WTC11 (cell line): ENCODE data around the gene EAPP. TPM values are rescaled to one million over a fixed set of nuclear protein-coding genes. Genes with fewer than 3 reads are reported as not detected.

Source experiments
- ATAC-seq: fragments of 200-7000 bp; cut with Tn5 transposase; 2 replicates; pipeline ENCODE4 v1.10.0; 2021; ENCODE audit warnings: mild to moderate bottlenecking, moderate library complexity
- CTCF ChIA-PET: fragments of 300-600 bp; sonication (Branson Sonifier 250); formaldehyde crosslinking; loops from one replicate; lab custom pipeline; 2021; ENCODE audit warnings: antibody characterized with exemption; lab: Charles Lee
- POLR2A ChIA-PET: fragments of 350-600 bp; sonication (Branson Sonifier 250); formaldehyde crosslinking; loops from one replicate; lab custom pipeline; 2021; ENCODE audit warnings: antibody characterized with exemption; lab: Charles Lee
- DNase-seq: peaks from one replicate; pipeline ENCODE4 v3.0.0; 2021; ENCODE audit warnings: low spot score
- H3K27ac Mint-ChIP-seq: 2 replicates; pipeline ENCODE4 v1.8.0; 2021; ENCODE audit warnings: mixed read lengths
- H3K27me3 Mint-ChIP-seq: 2 replicates; pipeline ENCODE4 v1.8.0; 2021; ENCODE audit warnings: low read depth, mild to moderate bottlenecking, moderate library complexity, mixed read lengths
- H3K36me3 Mint-ChIP-seq: 2 replicates; pipeline ENCODE4 v1.8.0; 2021; ENCODE audit warnings: mixed read lengths
- H3K4me1 Mint-ChIP-seq: 2 replicates; pipeline ENCODE4 v1.8.0; 2022; ENCODE audit warnings: mixed read lengths
- H3K4me3 Mint-ChIP-seq: 2 replicates; pipeline ENCODE4 v1.8.0; 2021; ENCODE audit warnings: mild to moderate bottlenecking, moderate library complexity, mixed read lengths
- H3K9me3 Mint-ChIP-seq: 2 replicates; pipeline ENCODE4 v1.8.0; 2021; ENCODE audit warnings: mixed read lengths
- NR2C2 ChIP-seq: sonication (generic); formaldehyde crosslinking; IDR thresholded peaks from 2 replicates; pipeline ENCODE4 v1.8.0; 2022; ENCODE audit warnings: mild to moderate bottlenecking, missing genetic modification reagents
- PREB ChIP-seq: sonication (generic); formaldehyde crosslinking; IDR thresholded peaks from 2 replicates; pipeline ENCODE4 v1.8.1; 2022; ENCODE audit warnings: mild to moderate bottlenecking, missing genetic modification reagents, moderate library complexity, borderline replicate concordance
- ZNF138 ChIP-seq: sonication (generic); formaldehyde crosslinking; conservative IDR thresholded peaks from 2 replicates; pipeline ENCODE4 v1.8.1; 2022; ENCODE audit warnings: mild to moderate bottlenecking, moderate library complexity, missing genetic modification reagents
- ZNF396 ChIP-seq: fragments of 250-450 bp; sonication (Bioruptor Pico); IDR thresholded peaks from 2 replicates; pipeline ENCODE4 v1.8.0; 2021; ENCODE audit warnings: mild to moderate bottlenecking, moderate library complexity, borderline replicate concordance
- ZNF423 ChIP-seq: fragments of 250-450 bp; sonication (Bioruptor Pico); IDR thresholded peaks from 2 replicates; pipeline ENCODE4 v2.1.2; 2022; ENCODE audit warnings: mild to moderate bottlenecking, moderate library complexity
- total RNA-seq: library from RNA; stranded (reverse); gene quantifications from 3 replicates; pipeline ENCODE4 v1.2.3, GENCODE V29; 2021
- TF ChIP-seq, protein P1 (sequence below): sonication (generic); formaldehyde crosslinking; IDR thresholded peaks from 2 replicates; pipeline ENCODE4 v1.8.0; 2022; ENCODE audit warnings: mild to moderate bottlenecking, missing genetic modification reagents
- TF ChIP-seq, protein P2 (sequence below): sonication (generic); formaldehyde crosslinking; IDR thresholded peaks from 2 replicates; pipeline ENCODE4 v1.8.0; 2023; ENCODE audit warnings: missing genetic modification reagents, mild to moderate bottlenecking, borderline replicate concordance
- TF ChIP-seq, protein P3 (sequence below): fragments of 250-450 bp; sonication (Bioruptor Pico); IDR thresholded peaks from 2 replicates; pipeline ENCODE4 v2.1.2; 2022; ENCODE audit warnings: mild to moderate bottlenecking, moderate library complexity
- TF ChIP-seq, protein P4 (sequence below): sonication (generic); formaldehyde crosslinking; IDR thresholded peaks from 2 replicates; pipeline ENCODE4 v1.8.1; 2022; ENCODE audit warnings: mild to moderate bottlenecking, moderate library complexity, missing genetic modification reagents
- TF ChIP-seq, protein P5 (sequence below): sonication (generic); formaldehyde crosslinking; IDR thresholded peaks from 2 replicates; pipeline ENCODE4 v1.8.1; 2023; ENCODE audit warnings: mild to moderate bottlenecking, moderate library complexity, missing genetic modification reagents
- TF ChIP-seq, protein P6 (sequence below): sonication (generic); formaldehyde crosslinking; IDR thresholded peaks from 2 replicates; pipeline ENCODE4 v1.8.1; 2023; ENCODE audit warnings: mild to moderate bottlenecking, missing genetic modification reagents

Gene EAPP
- total RNA-seq, 1 experiment from 2014 or later: 24.9 TPM

- TF ChIP-seq, protein P1, sequence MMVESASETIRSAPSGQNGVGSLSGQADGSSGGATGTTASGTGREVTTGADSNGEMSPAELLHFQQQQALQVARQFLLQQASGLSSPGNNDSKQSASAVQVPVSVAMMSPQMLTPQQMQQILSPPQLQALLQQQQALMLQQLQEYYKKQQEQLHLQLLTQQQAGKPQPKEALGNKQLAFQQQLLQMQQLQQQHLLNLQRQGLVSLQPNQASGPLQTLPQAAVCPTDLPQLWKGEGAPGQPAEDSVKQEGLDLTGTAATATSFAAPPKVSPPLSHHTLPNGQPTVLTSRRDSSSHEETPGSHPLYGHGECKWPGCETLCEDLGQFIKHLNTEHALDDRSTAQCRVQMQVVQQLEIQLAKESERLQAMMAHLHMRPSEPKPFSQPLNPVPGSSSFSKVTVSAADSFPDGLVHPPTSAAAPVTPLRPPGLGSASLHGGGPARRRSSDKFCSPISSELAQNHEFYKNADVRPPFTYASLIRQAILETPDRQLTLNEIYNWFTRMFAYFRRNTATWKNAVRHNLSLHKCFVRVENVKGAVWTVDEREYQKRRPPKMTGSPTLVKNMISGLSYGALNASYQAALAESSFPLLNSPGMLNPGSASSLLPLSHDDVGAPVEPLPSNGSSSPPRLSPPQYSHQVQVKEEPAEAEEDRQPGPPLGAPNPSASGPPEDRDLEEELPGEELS (CRISPR knock-in tag): no peak
- TF ChIP-seq, protein P2, sequence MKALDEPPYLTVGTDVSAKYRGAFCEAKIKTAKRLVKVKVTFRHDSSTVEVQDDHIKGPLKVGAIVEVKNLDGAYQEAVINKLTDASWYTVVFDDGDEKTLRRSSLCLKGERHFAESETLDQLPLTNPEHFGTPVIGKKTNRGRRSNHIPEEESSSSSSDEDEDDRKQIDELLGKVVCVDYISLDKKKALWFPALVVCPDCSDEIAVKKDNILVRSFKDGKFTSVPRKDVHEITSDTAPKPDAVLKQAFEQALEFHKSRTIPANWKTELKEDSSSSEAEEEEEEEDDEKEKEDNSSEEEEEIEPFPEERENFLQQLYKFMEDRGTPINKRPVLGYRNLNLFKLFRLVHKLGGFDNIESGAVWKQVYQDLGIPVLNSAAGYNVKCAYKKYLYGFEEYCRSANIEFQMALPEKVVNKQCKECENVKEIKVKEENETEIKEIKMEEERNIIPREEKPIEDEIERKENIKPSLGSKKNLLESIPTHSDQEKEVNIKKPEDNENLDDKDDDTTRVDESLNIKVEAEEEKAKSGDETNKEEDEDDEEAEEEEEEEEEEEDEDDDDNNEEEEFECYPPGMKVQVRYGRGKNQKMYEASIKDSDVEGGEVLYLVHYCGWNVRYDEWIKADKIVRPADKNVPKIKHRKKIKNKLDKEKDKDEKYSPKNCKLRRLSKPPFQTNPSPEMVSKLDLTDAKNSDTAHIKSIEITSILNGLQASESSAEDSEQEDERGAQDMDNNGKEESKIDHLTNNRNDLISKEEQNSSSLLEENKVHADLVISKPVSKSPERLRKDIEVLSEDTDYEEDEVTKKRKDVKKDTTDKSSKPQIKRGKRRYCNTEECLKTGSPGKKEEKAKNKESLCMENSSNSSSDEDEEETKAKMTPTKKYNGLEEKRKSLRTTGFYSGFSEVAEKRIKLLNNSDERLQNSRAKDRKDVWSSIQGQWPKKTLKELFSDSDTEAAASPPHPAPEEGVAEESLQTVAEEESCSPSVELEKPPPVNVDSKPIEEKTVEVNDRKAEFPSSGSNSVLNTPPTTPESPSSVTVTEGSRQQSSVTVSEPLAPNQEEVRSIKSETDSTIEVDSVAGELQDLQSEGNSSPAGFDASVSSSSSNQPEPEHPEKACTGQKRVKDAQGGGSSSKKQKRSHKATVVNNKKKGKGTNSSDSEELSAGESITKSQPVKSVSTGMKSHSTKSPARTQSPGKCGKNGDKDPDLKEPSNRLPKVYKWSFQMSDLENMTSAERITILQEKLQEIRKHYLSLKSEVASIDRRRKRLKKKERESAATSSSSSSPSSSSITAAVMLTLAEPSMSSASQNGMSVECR (CRISPR knock-in tag): peak; percentile 53; the same call in 1 of the 2 replicates
- TF ChIP-seq, protein P3, sequence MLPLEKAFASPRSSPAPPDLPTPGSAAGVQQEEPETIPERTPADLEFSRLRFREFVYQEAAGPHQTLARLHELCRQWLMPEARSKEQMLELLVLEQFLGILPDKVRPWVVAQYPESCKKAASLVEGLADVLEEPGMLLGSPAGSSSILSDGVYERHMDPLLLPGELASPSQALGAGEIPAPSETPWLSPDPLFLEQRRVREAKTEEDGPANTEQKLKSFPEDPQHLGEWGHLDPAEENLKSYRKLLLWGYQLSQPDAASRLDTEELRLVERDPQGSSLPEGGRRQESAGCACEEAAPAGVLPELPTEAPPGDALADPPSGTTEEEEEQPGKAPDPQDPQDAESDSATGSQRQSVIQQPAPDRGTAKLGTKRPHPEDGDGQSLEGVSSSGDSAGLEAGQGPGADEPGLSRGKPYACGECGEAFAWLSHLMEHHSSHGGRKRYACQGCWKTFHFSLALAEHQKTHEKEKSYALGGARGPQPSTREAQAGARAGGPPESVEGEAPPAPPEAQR (CRISPR knock-in tag): peak; percentile 70; the same call in 1 of the 2 replicates
- TF ChIP-seq, protein P4, sequence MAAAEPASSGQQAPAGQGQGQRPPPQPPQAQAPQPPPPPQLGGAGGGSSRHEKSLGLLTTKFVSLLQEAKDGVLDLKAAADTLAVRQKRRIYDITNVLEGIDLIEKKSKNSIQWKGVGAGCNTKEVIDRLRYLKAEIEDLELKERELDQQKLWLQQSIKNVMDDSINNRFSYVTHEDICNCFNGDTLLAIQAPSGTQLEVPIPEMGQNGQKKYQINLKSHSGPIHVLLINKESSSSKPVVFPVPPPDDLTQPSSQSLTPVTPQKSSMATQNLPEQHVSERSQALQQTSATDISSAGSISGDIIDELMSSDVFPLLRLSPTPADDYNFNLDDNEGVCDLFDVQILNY (CRISPR knock-in tag): 0 out of 2 replicates have a peak, but pooled peaks have one; percentile 61
- TF ChIP-seq, protein P5, sequence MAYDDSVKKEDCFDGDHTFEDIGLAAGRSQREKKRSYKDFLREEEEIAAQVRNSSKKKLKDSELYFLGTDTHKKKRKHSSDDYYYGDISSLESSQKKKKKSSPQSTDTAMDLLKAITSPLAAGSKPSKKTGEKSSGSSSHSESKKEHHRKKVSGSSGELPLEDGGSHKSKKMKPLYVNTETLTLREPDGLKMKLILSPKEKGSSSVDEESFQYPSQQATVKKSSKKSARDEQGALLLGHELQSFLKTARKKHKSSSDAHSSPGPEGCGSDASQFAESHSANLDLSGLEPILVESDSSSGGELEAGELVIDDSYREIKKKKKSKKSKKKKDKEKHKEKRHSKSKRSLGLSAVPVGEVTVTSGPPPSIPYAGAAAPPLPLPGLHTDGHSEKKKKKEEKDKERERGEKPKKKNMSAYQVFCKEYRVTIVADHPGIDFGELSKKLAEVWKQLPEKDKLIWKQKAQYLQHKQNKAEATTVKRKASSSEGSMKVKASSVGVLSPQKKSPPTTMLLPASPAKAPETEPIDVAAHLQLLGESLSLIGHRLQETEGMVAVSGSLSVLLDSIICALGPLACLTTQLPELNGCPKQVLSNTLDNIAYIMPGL (CRISPR knock-in tag): peak; percentile 75
- TF ChIP-seq, protein P6, sequence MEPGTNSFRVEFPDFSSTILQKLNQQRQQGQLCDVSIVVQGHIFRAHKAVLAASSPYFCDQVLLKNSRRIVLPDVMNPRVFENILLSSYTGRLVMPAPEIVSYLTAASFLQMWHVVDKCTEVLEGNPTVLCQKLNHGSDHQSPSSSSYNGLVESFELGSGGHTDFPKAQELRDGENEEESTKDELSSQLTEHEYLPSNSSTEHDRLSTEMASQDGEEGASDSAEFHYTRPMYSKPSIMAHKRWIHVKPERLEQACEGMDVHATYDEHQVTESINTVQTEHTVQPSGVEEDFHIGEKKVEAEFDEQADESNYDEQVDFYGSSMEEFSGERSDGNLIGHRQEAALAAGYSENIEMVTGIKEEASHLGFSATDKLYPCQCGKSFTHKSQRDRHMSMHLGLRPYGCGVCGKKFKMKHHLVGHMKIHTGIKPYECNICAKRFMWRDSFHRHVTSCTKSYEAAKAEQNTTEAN (CRISPR knock-in tag): no peak
- TF ChIP-seq PREB (CRISPR knock-in tag) (peak; percentile 86; the same call in 1 of the 2 replicates), ZNF423 (CRISPR knock-in tag) (no peak), ZNF138 (CRISPR knock-in tag) (no peak)
Measured at GRCh38 chr14:34539407-34540180, at the start of gene EAPP (continued).

DNA sequence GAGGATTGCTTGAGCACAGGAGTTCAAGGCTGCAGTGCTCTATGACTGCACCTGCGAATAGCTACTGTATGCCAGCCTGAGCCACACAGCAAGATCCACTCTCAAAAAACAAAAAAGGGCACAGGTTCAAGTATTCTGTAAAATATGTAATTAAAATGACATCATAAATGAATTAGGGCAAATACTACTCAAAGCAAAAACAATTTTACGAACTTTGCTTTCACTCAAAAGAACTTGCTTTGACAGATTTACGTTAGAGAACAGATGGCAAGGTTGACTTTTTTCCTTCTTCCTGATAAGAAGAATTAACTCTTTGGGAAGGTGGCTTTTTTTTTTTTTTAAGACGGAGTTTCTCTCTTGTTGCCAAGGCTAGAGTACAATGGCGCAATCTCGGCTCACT, 44.0 kb upstream of the EAPP start:
- H3K4me1 Mint-ChIP-seq: no peaks in the 10 kb centered on the region
- no peak overlapping the region for H3K27ac Mint-ChIP-seq
- POLR2A ChIA-PET: interaction anchor here (0.6 kb wide), 1 partner anchor 13 kb away, joined by 3 read pairs; no protein-coding TSS in a partner anchor
- no peak overlapping the region for H3K4me3 Mint-ChIP-seq
- ATAC-seq (no peak), DNase-seq (no peak)
- no peaks in the 10 kb centered on the region for H3K27me3 Mint-ChIP-seq
- peaks cover 56% of the 10 kb centered on the region for H3K36me3 Mint-ChIP-seq
- TF ChIP-seq ZNF396 (CRISPR knock-in tag) (no peak), NR2C2 (no peak)
- TF ChIP-seq, all 79 proteins: peak for 0
- CTCF ChIA-PET: no interaction called here
- no peaks in the 10 kb centered on the region for H3K9me3 Mint-ChIP-seq
